ENCODE results near the gene BCOR.

- TF ChIP-seq, protein P1, sequence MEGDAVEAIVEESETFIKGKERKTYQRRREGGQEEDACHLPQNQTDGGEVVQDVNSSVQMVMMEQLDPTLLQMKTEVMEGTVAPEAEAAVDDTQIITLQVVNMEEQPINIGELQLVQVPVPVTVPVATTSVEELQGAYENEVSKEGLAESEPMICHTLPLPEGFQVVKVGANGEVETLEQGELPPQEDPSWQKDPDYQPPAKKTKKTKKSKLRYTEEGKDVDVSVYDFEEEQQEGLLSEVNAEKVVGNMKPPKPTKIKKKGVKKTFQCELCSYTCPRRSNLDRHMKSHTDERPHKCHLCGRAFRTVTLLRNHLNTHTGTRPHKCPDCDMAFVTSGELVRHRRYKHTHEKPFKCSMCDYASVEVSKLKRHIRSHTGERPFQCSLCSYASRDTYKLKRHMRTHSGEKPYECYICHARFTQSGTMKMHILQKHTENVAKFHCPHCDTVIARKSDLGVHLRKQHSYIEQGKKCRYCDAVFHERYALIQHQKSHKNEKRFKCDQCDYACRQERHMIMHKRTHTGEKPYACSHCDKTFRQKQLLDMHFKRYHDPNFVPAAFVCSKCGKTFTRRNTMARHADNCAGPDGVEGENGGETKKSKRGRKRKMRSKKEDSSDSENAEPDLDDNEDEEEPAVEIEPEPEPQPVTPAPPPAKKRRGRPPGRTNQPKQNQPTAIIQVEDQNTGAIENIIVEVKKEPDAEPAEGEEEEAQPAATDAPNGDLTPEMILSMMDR (conservative IDR thresholded peaks at IDR 0.05; ENCODE audit: low read length), result no peak
- TF ChIP-seq EZH2phosphoT487 (IDR thresholded peaks at IDR 0.05; ENCODE audit: borderline replicate concordance), result no peak
Measured at GRCh38 chrX:40066700-40067099, 31.1 kb downstream of the BCOR start.
